HFFc6 (cell line): ENCODE data around the gene CD300H. TPM values are rescaled to one million over a fixed set of nuclear protein-coding genes. Genes with fewer than 3 reads are reported as not detected.

ENCODE experiments used
- DNase-seq: peaks from one replicate; pipeline ENCODE4 v3.0.0-alpha.2; 2018
- H3K27ac Mint-ChIP-seq: 2 replicates; pipeline ENCODE4 v1.8.0; 2020; ENCODE audit warnings: mild to moderate bottlenecking, mixed read lengths
- H3K27me3 Mint-ChIP-seq: 2 replicates; pipeline ENCODE4 v1.8.0; 2021; ENCODE audit warnings: mild to moderate bottlenecking, moderate library complexity, mixed read lengths; ENCODE audit not compliant: insufficient read depth
- H3K36me3 Mint-ChIP-seq: 2 replicates; pipeline ENCODE4 v1.8.0; 2021; ENCODE audit warnings: low read depth, mixed read lengths
- H3K4me1 Mint-ChIP-seq: 2 replicates; pipeline ENCODE4 v1.8.0; 2020; ENCODE audit warnings: low read depth, mixed read lengths
- H3K4me3 Mint-ChIP-seq: 2 replicates; pipeline ENCODE4 v1.8.0; 2020; ENCODE audit warnings: mild to moderate bottlenecking, moderate library complexity, mixed read lengths
- H3K9me3 Mint-ChIP-seq: 2 replicates; pipeline ENCODE4 v1.8.0; 2020; ENCODE audit warnings: mild to moderate bottlenecking, mixed read lengths
- total RNA-seq, 6 experiments: library from RNA; stranded (reverse); fragmentation: NEBNext Ultra II Directional; extraction: Animal tissue kit (Norgen Biotek cat#: 25700); gene quantifications; 2 replicates in 1 of 6; 3 replicates in 5 of 6; pipeline ENCODE4 v1.2.3, GENCODE V29; 2021
- TF ChIP-seq, protein P1 (sequence below): fragments of 200-600 bp; sonication (generic); IDR thresholded peaks from 2 replicates; pipeline ENCODE4 v1.5.0; 2021; ENCODE audit warnings: antibody characterized with exemption, mild to moderate bottlenecking

CD300H gene
- total RNA-seq, 6 experiments from 2014 or later, result not detected

DNA sequence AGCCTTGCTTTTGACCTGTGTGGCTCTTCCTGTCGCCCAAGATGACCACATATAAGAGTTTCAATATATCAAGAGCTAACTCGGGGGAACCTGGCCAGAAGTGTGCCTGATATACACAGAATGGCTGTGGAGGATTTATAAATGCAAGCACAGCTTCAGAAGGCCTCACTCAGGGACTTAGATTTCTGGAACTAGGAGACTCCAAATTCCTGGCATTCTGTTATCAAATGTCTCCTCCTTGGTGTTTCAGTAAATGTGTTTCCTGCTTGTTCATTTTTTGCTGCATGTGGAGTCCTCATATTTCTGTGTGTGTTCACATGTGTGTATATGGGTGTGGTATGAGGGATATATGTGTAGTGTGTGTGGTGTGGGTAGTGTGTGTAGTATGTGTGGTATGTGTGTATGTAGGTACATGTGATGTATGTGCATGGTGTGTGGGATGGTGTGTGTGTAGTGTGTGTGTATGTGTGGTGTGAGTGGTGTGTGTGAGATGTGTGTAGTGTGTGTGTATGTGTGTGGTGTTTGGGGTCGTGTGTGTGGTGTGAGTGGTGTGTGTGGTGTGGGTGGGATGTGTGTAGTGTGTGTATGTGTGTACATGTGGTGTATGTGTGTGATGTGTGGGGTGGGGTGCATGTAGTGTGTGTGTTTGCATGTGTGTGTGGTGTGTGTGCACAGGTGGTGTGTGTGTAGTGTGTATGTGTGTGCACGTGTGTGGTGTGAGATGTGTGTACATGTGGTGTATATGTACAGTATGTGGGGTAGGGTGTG, 981 bp upstream of the CD300H start:
- Mint-ChIP-seq H3K4me3 (no peak overlapping the region), H3K27me3 (no peaks in the 10 kb centered on the region), H3K9me3 (peaks cover 52% of the 10 kb centered on the region), H3K36me3 (peaks cover 13% of the 10 kb centered on the region), H3K27ac (no peak overlapping the region), H3K4me1 (no peaks in the 10 kb centered on the region)
- no peak for DNase-seq
- TF ChIP-seq, protein P1, sequence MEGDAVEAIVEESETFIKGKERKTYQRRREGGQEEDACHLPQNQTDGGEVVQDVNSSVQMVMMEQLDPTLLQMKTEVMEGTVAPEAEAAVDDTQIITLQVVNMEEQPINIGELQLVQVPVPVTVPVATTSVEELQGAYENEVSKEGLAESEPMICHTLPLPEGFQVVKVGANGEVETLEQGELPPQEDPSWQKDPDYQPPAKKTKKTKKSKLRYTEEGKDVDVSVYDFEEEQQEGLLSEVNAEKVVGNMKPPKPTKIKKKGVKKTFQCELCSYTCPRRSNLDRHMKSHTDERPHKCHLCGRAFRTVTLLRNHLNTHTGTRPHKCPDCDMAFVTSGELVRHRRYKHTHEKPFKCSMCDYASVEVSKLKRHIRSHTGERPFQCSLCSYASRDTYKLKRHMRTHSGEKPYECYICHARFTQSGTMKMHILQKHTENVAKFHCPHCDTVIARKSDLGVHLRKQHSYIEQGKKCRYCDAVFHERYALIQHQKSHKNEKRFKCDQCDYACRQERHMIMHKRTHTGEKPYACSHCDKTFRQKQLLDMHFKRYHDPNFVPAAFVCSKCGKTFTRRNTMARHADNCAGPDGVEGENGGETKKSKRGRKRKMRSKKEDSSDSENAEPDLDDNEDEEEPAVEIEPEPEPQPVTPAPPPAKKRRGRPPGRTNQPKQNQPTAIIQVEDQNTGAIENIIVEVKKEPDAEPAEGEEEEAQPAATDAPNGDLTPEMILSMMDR, result no peak

DNA sequence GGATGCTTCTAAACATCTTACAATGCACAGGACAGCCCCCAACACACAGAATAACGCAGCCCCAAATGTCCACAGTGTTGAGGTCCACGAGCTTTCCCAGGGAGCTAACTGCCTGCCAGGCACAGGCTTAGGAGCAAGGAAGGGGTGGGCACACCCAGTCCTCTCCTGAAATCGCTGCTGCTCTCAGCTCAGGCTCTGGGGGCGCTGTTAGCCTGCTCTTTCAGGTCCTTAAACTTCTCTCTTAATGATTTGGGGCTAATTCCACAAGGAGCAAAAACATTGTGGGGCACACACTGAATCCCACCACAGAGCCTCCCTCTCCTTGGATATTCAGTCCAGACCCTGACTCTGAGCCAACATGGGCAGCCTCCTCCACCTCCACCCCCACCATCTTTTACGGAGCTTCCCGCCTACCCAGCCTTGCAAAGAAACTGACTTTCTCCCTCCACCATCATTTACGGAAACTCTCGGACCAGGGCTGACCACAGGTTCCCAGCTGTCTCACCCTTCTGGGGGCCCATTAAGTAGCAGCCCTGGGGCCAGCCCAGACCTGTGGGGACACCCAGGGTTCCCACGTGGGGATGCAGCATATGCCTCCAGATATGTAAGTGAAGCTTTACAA, 1.1 kb downstream of the CD300H start:
- no peak overlapping the region for H3K27ac Mint-ChIP-seq
- DNase-seq, result no peak
- H3K4me1 Mint-ChIP-seq, result no peaks in the 10 kb centered on the region
- no peak overlapping the region for H3K4me3 Mint-ChIP-seq
- TF ChIP-seq, protein P1, result peak; percentile 34; the same call in 1 of the 2 replicates
- H3K9me3 Mint-ChIP-seq, result peaks cover 58% of the 10 kb centered on the region
- peaks cover 24% of the 10 kb centered on the region for H3K36me3 Mint-ChIP-seq
- H3K27me3 Mint-ChIP-seq, result no peaks in the 10 kb centered on the region; the same call in 1 of the 2 replicates

DNA sequence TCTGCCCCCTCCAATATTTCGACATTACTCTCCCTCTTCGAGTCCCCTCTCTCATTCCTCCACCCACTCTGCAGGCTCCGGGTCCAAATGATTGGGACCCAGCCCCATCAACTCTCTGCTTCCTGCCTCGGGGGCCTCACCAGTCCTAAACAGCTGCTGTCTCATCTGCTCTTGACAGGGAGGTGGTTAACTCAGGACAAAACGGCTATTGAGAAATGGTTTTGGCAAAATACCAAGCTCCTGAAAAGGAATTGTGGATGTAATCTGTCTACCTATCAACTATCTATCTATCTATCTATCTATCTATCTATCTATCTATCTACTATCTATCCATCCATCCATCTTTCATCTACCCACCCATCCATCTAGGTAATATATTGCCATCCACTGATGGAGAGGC, 2.2 kb downstream of the CD300H start:
- no peak overlapping the region for H3K27ac Mint-ChIP-seq
- H3K4me1 Mint-ChIP-seq, result no peaks in the 10 kb centered on the region
- peaks cover 27% of the 10 kb centered on the region for H3K36me3 Mint-ChIP-seq
- no peak for DNase-seq
- TF ChIP-seq, protein P1, result no peak
- H3K9me3 Mint-ChIP-seq, result peaks cover 56% of the 10 kb centered on the region
- no peak overlapping the region for H3K4me3 Mint-ChIP-seq
- no peaks in the 10 kb centered on the region; the same call in 1 of the 2 replicates for H3K27me3 Mint-ChIP-seq

DNA sequence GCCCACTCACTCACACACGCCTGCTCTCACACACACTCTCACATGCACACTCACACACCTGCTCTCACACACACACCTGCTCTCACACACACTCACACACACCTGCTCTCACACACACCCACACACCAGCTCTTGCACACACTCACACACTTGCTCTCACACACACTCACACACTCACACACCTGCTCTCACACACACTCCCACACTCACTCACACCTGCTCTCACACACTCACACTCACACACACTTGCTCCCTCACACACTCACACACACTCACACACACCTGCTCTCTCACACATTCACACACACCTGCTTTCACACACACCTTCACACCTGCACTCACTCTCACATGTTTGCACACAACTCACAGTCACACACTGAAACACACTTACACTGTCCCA, 4.0 kb downstream of the CD300H start:
- Mint-ChIP-seq H3K4me1 (no peaks in the 10 kb centered on the region), H3K4me3 (no peak overlapping the region), H3K9me3 (peaks cover 60% of the 10 kb centered on the region), H3K36me3 (peaks cover 21% of the 10 kb centered on the region), H3K27ac (no peak overlapping the region), H3K27me3 (no peaks in the 10 kb centered on the region; the same call in none of the 2 replicates)
- no peak for DNase-seq
- TF ChIP-seq, protein P1, result no peak

DNA sequence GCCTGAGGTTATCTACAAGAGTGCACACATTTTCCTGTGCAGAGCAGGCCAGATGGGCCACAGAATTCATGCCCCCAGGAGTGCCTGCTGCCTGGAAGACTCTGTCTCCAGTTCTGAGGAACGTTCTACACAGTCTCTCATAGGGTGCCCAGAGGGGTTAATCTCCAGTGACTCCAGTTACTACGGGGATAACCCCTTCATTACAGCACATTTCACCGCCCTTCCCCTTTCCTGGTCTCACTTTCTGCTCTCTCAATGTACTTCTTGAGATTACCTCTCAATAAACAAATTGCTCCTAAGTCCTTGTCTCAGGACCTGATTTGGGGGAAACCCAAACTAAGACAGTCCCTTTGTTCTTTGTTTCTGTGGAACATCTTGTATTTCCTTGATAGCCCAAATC, 5.7 kb downstream of the CD300H start:
- TF ChIP-seq, protein P1, result no peak
- no peaks in the 10 kb centered on the region; the same call in none of the 2 replicates for H3K27me3 Mint-ChIP-seq
- peaks cover 64% of the 10 kb centered on the region for H3K9me3 Mint-ChIP-seq
- H3K4me1 Mint-ChIP-seq, result no peaks in the 10 kb centered on the region
- no peak overlapping the region for H3K4me3 Mint-ChIP-seq
- no peak for DNase-seq
- H3K27ac Mint-ChIP-seq, result no peak overlapping the region
- peaks cover 18% of the 10 kb centered on the region for H3K36me3 Mint-ChIP-seq
